22Rv1 (cell line): ENCODE data around the gene FREM2.

Source experiments
- H3K27ac ChIP-seq: fragments of 450-650 bp; 2 replicates; pipeline ENCODE4 v1.5.1; 2017
- ZFX ChIP-seq: fragments of 450-650 bp; IDR thresholded peaks from 2 replicates; pipeline ENCODE4 v1.6.1; 2017; ENCODE audit warnings: antibody characterized with exemption, borderline replicate concordance
- TF ChIP-seq, protein P1 (sequence below): fragments of 450-650 bp; IDR thresholded peaks from 2 replicates; pipeline ENCODE4 v1.5.1; 2017; ENCODE audit warnings: mild to moderate bottlenecking

The FREM2 gene

DNA sequence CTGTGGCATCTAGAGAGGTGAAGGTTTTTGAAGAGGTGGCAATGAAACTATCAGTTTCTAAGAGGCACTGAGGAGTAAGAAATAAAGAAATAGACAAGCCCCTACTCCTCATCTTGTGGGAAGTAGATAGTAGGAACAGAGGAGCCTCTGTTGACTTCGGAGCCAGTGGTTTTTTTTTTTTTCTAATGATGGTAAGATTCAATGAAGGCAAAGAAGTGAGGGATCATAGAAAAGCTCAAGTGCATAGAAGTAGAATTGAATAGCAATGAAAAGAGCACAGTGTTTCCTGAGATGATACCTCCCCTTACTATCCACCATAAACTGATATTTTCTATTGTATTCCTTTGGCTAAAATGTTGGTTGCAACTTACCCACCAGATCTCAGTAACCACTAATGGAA, 46.3 kb downstream of the FREM2 start:
- TF ChIP-seq, protein P1, sequence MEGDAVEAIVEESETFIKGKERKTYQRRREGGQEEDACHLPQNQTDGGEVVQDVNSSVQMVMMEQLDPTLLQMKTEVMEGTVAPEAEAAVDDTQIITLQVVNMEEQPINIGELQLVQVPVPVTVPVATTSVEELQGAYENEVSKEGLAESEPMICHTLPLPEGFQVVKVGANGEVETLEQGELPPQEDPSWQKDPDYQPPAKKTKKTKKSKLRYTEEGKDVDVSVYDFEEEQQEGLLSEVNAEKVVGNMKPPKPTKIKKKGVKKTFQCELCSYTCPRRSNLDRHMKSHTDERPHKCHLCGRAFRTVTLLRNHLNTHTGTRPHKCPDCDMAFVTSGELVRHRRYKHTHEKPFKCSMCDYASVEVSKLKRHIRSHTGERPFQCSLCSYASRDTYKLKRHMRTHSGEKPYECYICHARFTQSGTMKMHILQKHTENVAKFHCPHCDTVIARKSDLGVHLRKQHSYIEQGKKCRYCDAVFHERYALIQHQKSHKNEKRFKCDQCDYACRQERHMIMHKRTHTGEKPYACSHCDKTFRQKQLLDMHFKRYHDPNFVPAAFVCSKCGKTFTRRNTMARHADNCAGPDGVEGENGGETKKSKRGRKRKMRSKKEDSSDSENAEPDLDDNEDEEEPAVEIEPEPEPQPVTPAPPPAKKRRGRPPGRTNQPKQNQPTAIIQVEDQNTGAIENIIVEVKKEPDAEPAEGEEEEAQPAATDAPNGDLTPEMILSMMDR: no peak
- no peak for TF ChIP-seq ZFX
- H3K27ac ChIP-seq: no peak overlapping the region

GRCh38 chr13:38735665-38736440, 49.0 kb downstream of the FREM2 start:
- TF ChIP-seq, protein P1: no peak
- no peak for TF ChIP-seq ZFX

DNA sequence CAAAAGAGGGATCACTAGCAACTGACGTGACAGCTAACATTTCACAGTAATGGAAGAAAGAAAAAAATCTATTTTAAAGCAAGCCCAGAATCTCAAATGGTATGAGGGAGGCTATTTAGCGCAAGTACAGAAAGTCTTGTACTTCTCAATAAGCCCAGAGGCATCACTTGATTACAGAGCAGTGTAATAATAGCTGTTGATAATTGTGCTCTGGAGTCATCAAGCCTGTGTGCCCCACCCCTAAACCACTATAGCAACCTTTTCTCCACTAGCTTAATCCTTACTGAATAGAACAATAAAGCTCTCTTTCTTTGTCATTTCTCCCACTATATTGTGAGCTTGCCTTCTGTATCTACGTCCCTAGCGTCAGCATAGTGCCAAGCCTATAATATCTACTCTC, 56.6 kb downstream of the FREM2 start:
- TF ChIP-seq, protein P1: no peak
- TF ChIP-seq ZFX: no peak
- no peak overlapping the region for H3K27ac ChIP-seq

More at GRCh38 chr13:38735665-38736440, 49.0 kb downstream of the FREM2 start:
- no peak overlapping the region for H3K27ac ChIP-seq

GRCh38 chr13:38752686-38753085, 65.8 kb downstream of the FREM2 start:
- H3K27ac ChIP-seq: no peak overlapping the region
- TF ChIP-seq ZFX: no peak
- TF ChIP-seq, protein P1: no peak

- H3K27ac ChIP-seq: no peak overlapping the region
- no peak for TF ChIP-seq ZFX
- TF ChIP-seq, protein P1: no peak
Observed at GRCh38 chr13:38753878-38754277, 67.0 kb downstream of the FREM2 start.

DNA sequence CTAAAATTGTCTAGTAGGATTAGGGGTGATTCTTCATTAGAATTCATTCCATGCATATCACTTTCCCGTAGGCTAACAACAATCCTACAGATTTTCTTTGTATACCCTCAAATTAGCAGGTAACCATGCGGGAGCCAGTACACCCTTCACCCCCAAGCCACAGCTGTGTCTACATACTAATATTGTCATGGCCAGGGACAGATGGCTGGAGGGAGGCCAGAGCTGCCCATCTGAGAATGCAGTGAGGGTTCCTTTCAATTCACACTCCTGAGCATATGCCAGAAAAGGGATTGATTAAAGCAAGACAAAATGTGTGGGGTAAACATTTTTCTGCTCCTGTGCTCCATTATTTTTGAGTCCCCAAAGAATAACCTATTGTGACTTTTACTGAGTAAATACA, 68.9 kb downstream of the FREM2 start:
- no peak overlapping the region for H3K27ac ChIP-seq
- no peak for TF ChIP-seq ZFX
- TF ChIP-seq, protein P1: no peak

GRCh38 chr13:38758277-38758676, 71.4 kb downstream of the FREM2 start:
- no peak overlapping the region for H3K27ac ChIP-seq
- TF ChIP-seq, protein P1: no peak
- no peak for TF ChIP-seq ZFX
